Measurements from ENCODE around the gene PDXK.

- TF ChIP-seq POLR2A (IDR thresholded peaks at IDR 0.05; ENCODE audit: low read depth, low read length): no peak
- no peak for TF ChIP-seq CTCF (IDR thresholded peaks at IDR 0.05; ENCODE audit: extremely low read depth in 1 of 2, insufficient read depth in 1 of 2, low read depth in 1 of 2, low read length in 2 of 2)
- TF ChIP-seq MYC (IDR thresholded peaks at IDR 0.05; ENCODE audit: low read depth, low read length): no peak
Measured at GRCh38 chr21:43721206-43721605, 2.3 kb downstream of the PDXK start.

Measured in endothelial cell of umbilical vein (primary cell).